NOMO-1 treated with dmso at 0.1 percent for 144 hours (cell line): ENCODE data around the gene HSD17B14.
A peak's percentile ranks its signal among the peaks of the same experiment; 100 is the strongest.
"Not testable (repeated sequence)": the region's sequence is repeated elsewhere in the genome, so short reads cannot be mapped to it uniquely, and the experiment has no call there.

ENCODE experiments used
- DNase-seq: peaks from one replicate; lab custom pipeline; 2025; ENCODE audit not compliant: unreplicated experiment; lab: John Stamatoyannopoulos, UW

HSD17B14 gene

GRCh38 chr19:48799358-48800300 is 36.7 kb downstream of the HSD17B14 start:
- no peak for DNase-seq

DNA sequence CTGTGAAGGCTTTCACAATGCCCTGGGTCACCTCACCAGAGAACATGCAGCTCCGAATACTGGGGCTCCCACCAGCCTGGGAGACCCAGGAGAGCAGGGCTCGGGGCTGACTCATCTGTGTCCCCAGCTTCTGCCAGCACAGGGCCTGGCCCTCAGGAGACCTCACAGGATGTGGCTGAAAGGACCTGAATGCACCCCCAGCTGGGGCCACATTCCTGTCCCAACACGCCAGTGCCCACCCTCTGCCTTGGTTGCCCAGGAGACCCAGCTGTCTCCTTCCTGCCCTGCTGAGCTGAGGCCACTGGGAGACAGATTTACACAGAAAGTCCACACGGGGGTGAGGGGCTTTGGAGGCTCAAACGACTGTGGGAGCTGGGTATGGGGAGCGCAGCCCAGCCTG is 37.4 kb downstream of the HSD17B14 start:
- DNase-seq: no peak

GRCh38 chr19:48797103-48797502 is 39.2 kb downstream of the HSD17B14 start:
- DNase-seq: no peak

- DNase-seq: no peak
Measured at GRCh38 chr19:48796298-48797083, 39.8 kb downstream of the HSD17B14 start.

DNA sequence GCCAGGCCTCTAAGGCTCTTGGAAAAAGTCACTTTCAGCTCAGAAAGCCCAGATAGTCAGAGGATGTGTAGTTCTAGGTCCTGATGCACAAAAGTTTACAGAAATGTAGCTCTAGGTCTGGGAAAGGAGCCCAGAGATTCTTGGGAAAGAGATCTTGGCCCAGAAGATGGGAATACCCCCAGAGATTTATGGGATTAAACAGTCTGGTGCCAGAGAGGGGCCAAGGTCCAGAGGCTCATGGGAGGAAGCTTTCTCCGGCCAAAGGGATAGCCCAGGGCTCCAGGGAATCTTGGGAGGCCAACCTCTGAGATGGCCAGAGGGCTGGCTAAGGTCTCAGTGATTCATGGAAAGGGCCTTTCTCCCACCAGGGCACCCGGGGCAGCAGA is 40.6 kb downstream of the HSD17B14 start:
- no peak for DNase-seq

- peak; percentile 75 for DNase-seq
Measured at GRCh38 chr19:48795055-48795684, 41.1 kb downstream of the HSD17B14 start.

- DNase-seq: no peak
Measured at GRCh38 chr19:48794291-48794690, 42.0 kb downstream of the HSD17B14 start.

GRCh38 chr19:48793271-48793670 is 43.0 kb downstream of the HSD17B14 start:
- no peak for DNase-seq

- not testable (repeated sequence) for DNase-seq
Measured at GRCh38 chr19:48787331-48787730, 49.0 kb downstream of the HSD17B14 start.

GRCh38 chr19:48786422-48786821 is 49.9 kb downstream of the HSD17B14 start:
- DNase-seq: not testable (repeated sequence)

DNA sequence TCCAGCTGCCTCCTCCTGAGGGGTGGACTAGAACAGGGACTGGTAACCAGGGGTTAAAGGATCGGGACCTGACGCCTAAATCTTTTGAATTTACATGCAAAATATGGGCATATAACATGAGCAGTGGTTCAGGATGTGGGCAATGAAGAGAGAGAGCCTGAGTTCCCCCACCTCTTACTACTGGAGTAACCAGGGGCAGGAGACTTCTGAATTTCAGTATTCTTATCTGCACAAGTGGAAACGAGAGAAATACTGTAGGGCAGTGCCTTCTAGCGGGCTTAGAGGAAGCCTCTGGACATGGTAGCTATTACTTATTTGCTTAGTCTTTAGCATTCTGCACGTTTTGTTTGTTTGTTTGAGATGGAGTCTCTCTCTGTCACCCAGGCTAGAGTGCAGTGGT is 51.8 kb downstream of the HSD17B14 start:
- DNase-seq: no peak

DNA sequence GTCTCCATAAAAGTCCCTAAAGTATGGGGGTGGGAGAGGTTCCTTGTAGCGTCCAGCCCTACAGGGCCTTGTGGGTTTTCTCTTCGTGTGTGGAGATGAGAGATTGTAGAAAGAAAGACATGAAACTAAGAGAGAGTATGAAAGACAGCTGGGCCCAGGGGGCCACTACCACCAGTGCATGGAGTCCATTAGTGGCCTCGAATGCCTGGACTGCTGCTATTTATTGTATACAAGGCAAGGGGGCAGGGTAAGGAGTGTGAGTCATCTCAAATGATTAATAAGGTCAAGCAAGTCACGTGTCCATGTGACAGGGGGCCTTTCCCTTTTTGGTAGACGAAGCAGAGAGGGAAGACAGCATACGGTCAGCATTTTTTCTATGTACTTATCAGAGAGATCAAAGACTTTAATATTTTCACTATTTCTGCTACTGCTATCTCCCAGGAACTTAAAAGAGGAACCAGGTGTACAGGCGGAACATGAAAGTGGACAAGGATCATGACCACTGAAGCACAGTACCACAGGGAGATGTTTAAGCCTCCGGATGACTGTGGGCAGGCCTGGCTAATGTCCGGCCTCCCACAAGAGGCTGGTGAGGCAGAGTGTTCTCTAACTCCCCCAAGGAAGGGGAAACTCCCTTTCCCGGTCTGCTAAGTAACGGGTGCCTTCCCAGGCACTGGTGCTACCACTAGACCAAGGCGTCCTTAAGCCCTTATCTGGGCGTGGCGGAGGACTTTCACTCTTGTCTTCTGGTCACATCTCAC is 55.5 kb downstream of the HSD17B14 start:
- no peak for DNase-seq

DNA sequence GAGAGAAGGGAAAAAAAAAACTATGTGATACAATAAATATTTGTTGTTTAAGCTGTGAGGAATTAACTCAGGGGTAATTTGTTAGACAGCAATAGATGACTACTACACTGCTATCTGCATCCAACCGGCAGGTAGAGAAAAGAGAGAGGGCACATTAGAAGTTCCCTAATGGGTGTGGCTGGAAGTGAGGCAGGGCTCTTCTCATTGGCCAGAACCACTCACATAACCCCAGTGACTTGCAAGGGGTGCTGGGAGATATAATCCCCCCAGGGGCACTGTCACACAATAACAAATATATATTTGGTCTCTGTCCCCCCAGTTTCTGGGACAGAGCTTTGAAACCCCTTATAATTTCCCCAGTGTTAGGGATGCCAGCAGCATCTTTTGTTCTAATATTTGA is 56.7 kb downstream of the HSD17B14 start:
- DNase-seq: no peak

DNA sequence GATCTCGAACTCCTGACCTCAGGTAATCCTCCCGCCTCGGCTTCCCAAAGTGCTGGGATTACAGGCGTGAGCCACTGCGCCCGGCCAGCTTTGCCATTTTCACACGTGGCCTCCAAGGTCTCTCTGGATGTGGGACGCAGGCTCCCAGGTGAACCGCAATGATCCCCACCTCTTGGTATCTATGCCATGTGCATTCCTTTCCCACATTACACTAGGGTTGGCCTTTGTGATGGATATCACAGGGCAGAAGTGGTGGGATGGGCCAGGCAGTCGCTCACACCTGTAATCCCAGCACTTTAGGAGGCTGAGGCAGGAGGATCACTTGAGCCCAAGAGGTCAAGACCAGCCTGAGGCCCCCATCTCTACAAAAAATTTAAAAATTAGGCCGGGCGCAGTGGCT is 58.6 kb downstream of the HSD17B14 start:
- no peak for DNase-seq

- no peak for DNase-seq
Measured at GRCh38 chr19:48777139-48777538, 59.2 kb downstream of the HSD17B14 start.

GRCh38 chr19:48772503-48772953 is 63.8 kb downstream of the HSD17B14 start:
- no peak for DNase-seq

DNA sequence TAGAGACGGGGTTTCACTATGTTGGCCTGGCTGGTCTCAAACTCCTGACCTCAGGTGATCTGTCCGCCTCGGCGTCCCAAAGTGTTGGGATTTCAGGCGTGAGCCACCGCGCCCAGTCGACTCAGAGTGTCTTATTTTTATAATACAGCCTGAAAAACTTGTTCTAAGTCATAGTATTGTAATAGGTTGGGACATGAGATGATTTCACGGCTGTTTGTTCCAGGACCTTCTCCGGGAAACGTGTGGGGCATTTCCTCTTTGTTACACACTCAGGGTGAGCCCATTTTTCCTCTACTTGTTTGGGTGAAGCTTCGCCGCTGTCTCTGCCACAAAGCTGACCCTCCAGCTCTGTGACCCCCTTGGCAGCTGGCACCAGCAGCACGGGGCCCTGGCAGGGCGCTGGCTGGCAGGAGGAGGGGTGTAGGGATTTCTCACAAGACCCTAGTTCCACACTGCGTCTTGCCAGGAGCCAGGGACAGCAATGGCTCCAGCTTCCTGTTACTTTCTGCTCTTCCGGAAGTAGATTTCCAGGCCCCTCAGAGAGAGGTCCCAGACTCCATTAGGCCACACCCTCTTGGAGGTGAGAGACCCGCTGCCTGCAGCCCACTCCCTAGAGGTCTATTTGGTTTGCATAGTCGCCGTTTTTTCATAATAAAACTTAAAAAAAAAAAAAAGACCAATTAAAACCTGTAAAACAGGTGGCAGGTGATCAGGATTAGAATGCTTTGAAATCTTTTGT is 65.4 kb downstream of the HSD17B14 start:
- no peak for DNase-seq

GRCh38 chr19:48770266-48770665 is 66.0 kb downstream of the HSD17B14 start:
- no peak for DNase-seq

DNA sequence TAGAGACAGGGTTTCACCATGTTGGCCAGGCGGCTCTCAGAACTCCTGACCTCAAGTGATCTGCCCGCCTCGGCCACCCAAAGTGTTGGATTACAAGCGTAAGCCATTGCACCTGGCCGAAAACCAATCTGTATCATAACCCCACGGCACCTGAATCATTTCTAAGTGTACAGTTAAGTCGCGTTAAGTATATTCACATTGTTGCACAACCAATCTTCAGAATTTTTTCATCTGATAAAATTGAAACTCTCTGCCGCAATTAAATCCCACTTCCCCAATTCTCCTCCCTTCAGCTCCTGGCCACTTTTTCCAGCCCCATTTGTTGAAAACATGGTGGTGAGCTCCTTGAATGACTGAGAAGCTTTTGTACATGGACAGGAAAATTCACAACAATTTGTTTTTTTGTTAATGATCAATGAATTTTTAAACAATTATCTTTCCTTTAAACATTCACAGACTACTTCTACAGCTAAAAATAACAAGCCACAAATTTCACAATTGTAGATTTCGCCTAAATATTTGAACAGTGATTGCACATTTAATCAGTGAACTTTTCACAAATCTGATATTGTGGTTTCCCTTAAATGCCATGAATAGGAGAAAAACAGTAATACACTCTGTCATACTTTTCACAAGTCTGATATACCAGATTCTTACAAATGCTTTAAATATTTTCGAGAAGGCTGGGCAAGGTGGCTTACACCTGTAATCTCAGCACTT is 67.1 kb downstream of the HSD17B14 start:
- DNase-seq: peak; percentile 59
